ENCODE measurements around the gene LLCFC1.

LLCFC1 gene

DNA sequence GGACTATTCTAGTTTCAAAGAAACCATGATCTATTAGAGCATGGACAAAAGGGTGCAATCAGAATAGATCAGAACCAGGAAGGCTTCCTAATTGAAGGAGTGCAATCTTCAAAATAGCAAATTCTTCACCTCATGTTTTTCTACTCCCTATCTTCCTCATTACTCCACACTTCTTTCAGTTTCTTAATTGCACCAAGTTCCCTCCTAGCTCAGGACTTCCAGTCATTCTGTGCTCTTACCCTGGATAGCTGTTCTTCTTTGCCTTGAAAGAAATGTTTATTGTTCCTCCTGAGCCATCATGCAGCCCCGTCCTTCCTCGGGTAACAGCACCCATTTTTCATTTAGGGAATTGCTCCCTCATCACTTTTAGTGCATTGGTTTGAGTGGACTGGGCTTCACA lies 28.8 kb upstream of the LLCFC1 start:
- DNase-seq = peak; percentile 20

DNA sequence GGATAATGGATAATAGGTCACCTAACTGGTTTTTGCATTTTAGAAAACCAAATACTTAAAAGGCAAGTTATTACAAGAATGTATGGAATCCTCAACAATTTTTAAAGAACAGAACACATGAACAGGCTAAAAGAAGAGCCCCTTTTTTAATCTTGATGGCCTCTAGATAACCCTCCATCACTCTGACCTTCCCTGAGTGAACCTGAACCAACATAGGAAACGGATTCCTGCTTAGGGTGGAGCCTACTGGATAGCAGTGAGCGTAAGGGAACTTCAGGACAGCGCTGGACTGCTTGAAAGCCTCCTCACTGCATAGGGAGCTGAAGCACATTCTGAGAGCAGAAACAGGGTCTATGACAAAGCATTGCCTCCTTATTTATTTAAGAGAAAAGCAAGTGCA lies 26.2 kb upstream of the LLCFC1 start:
- DNase-seq = no peak

DNA sequence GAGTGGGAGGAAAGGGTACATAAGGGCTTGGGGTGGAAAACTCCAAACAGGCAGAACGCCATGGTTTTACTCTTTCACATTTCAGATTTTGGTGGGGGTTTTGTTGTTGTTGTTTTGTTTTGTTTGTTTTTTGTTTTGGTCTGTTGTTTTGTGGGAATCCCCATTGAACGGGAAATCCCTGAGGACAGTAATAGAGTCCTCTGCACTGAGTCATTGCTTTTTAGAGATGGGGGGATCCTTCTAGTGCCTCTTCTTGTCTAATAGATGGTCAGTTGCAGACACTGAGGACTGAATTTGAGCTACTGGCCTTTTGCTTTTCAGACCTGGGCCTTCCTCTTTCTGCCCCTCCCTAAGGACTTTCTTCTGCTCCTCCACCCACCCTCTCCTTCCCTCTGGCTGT lies 25.7 kb upstream of the LLCFC1 start:
- no peak for DNase-seq

DNA sequence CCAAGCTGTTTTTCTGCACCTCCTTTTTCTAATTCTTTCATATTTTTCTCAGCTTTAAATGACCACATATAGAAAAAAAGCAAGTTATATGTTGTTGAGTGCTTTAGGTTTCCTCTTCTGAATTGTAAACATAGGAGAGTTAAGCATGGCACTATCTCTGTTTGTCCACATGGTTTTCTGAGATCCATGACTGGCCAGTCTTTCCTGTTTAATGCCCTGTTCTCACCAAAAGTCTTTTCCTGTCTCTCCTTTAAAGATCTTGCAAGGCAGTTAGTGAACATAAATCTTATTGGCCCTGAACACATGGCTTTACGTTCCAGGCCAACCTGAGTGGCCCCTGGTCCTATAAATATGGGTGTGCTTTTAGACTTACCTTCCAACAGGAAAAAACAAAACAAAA lies 25.2 kb upstream of the LLCFC1 start:
- no peak for DNase-seq

DNA sequence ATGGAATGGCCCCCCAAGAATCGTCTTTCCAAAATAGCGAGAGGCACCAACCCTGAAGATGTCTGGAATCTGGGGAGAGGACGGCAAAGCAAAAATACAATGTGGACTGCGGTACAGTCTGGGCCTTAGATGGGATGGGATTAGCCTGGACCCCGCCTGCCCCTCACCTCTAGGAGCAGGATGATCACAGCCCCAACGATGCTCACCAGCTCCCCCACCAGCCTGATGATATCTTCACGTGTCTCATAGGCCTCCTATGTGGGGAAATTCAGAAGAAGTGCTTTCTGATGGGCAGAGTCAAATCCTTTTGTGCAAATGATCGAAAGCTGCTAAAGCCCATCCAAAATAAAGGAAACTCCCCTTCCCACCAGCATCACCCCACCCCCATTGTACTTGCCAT lies 24.0 kb upstream of the LLCFC1 start:
- no peak for DNase-seq

DNA sequence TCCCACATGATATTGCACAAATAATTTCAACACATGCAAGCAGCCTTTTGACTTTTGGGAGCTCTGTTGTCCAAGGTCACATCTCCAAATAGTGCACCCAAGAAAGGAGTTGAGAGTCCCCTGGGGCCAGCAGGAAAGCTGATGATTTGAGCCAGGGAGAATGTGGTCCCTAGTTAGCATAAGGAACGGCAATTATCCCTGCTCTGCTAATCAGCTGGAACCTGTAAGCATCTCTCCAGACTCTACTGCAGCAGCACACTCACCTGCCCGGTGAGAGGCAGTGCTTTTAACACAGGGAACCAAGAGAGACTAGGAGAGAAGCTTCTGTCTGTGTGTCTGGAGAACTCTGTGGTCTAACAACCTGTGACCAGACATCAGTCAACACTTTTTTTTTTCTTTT lies 22.8 kb upstream of the LLCFC1 start:
- no peak for DNase-seq

DNA sequence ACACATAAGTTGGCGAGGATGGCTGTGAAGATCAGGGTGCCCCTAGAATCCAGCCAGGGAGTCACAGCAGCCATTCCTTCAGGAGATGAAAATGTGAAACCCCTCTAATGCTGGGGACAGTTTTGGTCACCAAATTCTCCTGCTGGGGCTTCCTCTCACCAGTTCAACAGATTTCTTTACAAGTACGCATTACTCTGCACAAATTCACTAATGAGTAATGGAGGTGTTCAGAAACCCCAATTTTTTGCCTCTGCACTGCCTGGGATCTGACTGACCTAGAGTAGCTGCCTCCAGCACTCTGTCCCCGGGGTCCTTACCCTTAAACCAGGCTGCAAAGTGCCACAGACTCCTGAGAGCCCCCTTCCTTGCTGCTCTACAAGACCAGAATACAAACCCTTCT lies 21.8 kb upstream of the LLCFC1 start:
- DNase-seq = no peak

DNA sequence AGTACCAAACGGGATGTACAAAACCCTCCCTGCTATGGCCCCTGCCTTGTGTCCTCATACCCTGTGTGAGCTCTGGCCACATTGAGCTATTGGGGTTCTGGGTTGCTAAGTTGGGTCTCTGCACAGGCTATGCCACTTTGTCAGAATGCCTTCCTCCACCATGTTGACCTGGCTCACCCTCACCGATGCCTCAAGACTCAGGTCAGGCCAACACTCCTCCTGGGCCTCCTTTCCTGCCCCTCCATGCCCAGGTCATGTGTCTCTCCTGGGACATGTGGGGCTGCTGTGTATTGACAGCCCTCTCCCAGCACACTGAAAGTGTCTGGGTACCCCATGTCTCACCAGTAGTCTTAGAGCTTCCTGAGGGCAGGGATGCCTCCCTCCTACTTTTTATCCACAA lies 20.4 kb upstream of the LLCFC1 start:
- DNase-seq = no peak

DNA sequence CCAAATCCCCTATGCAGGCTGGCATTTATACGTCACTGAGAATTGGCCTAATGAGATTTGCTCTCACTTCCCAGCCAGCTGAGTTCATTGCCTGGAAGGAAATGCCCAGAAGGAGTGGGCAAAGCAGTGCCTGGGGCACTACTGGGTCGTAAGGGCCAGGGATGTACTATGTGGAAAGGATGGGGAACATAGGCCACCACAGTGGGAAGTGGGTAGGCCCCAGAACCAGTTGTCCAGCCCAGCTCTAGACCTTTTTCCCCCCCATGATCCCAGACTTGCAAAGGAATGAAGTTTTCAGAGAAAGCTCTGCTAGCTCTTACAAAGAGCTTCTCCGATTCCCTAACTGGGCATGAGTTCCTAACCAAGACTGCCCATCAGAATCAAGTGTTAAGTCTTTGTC lies 19.6 kb upstream of the LLCFC1 start:
- no peak for DNase-seq

DNA sequence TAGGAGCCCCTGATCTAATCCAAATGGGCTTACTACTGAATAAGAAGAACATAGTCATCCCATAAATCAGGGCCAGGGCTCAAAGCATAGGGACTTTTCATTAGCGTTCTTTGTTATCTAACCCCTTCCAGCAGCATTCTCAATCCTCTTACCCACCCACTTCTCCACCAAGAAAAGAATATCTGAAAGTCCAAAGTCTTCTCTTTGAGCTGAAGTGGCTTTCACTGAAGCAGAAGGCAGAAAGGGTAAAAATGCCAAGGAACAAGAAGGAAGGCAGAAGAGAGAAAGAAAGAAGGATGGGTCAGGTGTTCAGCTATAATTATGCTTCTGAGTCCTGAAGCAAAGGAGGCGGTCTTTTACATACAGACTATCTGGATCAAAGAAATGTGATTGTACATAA lies 15.9 kb upstream of the LLCFC1 start:
- no peak for DNase-seq

DNA sequence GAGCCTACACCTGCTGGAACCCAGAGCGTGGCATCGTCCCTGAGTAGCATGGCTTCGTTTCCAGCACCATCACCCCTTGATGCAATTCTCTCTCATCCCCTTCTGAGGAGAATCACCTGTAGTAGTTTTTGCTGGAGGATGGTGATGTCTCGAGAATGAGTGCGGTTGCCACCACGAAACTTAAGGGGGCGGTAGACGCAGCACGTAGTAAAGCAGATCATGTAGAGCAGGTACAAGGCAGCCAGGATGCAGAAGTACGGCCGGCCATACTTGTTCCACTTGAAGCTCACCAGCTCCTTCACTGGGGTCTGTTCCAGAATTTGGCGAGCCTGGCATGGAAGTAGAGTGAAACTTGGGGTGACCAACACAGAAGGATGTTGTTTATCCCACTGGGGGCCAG lies 13.9 kb upstream of the LLCFC1 start:
- no peak for DNase-seq

DNA sequence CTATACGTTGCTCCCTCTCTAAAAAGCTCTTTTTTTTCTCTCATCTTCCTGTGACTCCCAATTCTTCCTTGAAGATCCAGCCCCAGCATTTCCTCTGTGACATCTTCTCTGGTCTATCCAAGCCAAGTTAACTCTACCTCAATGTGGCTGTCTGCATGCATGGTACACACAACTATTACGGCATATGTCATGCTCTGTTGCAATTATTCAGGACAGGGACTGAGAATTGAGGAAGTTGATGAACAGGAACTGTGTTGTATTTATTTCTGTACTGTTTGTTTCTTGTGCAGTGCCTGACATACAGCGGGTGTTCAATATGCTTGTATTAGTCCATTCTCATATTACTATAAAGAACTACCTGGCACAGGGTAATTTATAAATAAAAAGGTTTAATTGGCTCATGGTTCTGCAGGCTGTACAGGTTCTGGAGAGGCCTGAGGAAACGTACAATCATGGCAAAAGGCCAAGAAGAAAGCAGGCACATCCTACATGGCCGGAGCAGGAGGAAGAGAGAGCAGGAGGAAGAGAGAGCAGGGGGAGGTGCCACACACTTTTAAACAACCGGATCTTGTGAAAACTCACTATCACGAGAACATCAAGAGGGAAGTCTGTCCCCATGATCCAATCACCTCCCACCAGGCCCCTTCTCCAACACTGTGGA lies 12.1 kb upstream of the LLCFC1 start:
- peak; percentile 96 for DNase-seq

DNA sequence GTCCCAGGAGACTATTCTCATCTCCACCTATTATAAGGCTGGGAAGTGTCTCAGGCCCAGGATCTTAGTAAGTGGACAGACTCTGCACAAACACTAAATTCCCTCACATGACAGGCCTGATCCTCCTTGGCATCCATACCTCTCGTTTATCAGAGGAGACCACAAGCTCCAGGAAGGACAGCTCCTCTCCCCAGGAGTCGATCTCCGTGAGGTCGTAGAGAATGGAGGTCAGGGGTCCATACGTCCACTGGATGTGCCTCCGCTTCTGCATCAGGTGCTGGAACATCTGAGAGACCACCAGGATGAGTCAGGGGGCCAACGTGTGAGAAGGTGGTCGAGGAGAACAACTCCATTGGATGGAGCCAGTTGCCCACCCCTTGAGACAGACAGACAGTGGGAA lies 11.3 kb upstream of the LLCFC1 start:
- DNase-seq = no peak

DNA sequence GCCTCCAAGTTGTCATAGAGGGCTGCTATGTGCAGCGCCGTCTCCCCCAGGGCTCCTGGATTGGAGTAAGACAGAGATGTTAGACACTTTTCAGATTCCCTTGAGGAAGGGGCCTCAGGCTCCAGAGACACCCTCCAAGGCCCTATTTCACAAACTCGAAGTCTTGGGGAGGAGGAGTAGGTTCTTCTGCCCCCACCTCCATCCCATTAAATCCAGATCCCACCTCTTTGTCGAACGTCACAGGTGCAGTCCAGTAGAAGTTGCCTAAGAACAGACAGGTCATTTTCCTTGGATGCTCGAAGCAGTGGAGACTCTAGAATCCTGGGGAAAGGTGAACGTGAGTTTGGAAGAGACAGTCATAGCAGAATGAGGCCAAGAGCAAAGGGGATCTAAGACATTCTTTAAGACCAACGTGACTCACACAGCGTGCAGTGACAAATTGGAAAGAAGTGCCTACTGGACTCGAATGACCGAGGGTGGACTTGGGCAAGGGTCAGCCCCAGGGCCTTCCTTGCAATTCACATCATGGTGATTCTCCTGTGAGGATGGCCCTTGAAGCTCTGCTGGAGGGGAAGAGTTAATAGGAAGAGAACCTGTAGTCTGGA lies 9.1 kb upstream of the LLCFC1 start:
- no peak for DNase-seq

DNA sequence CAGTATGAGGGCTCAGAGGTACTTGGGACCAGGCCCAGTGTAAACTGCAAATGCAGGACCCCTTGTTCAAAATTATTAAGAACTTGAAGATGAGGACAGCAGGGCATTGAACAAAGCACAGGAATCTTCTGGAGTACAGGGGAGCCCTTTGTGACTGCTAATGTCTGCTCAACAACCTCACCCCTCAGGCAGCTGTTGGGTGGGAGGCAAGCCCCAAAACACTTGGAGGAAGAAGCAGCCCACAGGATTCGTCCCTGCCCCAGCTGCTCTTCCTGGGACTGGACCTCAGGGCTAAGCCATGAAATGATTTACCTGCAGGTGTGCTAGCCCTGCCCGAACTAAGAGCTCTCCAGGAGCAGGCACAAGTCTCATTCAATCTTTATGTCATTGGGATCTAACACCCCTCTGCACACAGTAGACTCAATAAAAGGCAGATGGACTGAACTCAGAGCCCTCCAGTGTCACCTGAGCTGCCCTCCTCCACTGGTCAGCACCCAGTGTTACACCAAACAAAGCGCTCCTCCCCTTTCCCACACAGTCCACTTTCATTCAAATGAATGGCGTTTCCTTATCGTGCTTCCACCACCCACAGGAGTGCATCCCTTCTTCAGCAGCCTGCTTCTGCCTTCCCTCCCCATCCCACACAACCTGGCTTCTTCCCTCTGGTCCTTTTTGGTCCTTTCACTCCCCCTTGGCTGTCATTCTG lies 6.7 kb upstream of the LLCFC1 start:
- no peak for DNase-seq

DNA sequence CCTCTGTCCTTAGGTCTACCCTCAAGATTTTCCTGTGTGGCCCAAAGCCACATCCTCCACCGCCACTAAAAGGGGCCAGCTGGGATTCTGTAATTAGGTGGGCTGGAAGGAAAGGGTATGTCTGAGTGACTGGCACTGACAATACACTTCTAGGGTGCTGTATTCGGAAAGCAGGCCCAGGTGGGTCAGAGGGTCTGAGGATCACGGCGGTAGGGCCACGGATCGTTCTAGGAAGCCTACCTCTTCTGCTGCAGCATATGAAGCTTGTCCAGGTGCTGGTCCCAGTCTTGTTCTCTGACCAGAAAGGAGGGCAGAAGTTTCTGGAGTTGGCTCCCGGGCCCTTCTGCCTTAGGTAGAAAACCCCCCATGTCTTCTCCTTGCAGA lies 6.2 kb upstream of the LLCFC1 start:
- no peak for DNase-seq

DNA sequence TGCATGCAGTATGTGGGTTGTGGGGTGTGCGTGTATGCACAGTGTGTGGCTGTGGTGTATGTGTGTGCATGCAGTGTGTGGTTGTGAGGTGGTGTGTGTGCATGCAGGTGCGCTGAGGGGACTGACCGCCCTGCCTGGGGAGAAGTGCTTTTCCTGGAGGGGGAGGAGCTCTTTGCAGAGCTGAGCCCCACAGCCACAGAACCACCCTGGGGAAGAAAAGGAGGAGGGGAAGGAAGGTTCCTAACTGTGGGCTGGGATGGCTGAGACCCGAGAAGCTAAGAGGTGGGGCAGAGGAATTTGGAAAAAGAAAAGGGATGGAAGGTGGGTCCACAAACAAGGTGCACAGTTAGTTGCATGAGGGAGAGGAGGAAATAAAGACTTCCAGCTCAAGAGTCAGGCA lies 5.7 kb upstream of the LLCFC1 start, which contains the start of gene TRPV5:
Gene TRPV5 (minus strand): TSS at position 123 of the 400 bp plus-strand sequence. CDS start 287 bp downstream, outside the sequence.
- DNase-seq = no peak

DNA sequence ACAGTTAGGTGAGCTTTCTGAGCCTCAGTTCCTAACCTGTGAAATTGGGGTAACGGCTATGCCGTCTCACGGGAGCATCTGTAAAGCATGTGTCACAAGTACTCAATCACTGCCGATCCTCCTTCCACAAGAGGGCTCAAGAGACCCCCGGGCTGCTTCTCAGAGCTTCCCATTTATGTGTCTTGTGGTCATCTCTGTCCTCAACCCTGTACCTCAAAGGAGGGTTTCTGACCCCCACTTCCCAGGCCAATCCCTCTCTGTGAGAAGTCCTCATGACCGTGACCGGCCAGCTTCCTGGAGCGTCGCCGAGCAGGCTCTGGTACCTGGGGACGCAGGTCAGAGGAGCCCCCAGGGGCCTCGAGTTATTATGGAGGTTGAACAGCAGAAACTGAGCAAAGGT lies 5.2 kb upstream of the LLCFC1 start:
- no peak for DNase-seq

DNA sequence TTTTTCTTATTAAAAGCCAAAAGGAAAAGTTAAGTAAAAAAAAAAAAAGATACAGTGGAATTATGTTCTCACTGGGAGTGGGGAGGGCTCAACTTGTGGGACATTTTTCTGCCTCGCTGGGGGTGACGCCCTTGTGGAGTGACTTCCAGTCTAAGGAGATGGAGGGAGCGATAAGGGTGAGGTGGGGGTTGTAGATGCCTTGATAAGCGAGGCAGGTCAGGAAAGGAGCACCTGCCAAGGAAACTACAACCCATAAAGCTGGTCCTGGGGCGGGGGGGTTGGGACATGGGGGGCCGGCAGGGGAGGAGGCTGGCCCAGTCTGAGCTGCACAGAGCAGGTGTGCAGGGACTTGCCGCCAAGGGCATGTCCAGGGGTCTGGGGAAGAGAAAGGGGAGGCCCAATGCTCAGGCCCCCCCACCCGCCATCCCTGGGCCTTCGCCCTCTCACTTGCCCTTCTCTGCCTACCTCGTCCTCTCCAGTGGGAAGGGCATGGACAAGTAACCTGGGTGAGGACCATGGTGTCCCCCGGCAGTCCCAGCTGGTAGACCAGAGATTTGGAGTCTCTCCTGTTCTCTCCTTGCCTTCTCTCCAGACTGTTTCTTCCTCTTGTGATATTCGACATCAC lies 3.2 kb upstream of the LLCFC1 start:
- DNase-seq = no peak

DNA sequence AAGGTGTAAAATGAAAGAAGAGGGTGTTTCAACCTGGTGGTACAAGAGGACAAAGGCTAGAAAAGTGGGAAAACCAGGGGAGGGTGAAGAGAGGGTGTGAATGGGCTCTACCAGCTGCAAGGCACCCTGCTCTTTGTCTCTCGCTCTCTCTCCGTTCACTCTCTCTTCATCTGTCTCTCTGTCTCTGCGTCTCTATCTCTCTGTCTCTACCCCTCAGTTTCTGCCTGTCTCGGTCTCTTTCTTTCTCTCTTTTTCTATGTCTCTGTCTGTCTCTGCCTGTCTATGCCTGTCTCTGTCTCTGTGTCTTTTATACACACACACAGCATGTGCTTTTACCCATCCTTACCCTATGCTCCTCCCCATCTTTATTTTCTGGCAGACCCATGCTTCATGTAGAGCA lies 673 bp upstream of the LLCFC1 start:
- DNase-seq = no peak

DNA sequence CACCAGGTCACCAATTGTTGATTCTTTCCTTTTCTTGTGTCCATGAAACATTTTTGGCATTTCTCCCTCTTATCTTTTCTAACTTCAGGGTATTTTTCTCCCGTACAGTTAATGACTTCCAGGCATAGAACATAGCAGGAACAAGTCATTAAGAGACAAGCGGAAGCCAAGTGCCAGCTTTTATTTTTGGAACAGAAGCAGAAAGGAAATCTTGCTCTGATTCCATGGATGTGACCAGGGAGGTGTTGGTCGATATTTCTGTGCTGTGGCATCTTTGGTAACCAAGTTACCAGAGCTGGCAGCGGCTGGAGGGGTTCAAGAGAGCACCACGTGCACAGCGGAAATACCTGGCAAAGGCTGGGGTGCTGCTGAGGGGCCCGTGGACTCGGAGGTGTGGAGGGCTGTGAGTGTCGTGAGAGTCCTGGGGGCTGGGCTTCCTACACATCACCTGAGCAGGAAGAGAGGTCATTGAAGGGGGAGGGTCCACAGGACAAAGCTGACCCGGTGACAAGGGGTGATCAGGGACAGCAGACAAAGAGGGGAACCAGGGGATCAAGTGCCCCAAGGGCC lies 1.8 kb downstream of the LLCFC1 start:
- DNase-seq = no peak

DNA sequence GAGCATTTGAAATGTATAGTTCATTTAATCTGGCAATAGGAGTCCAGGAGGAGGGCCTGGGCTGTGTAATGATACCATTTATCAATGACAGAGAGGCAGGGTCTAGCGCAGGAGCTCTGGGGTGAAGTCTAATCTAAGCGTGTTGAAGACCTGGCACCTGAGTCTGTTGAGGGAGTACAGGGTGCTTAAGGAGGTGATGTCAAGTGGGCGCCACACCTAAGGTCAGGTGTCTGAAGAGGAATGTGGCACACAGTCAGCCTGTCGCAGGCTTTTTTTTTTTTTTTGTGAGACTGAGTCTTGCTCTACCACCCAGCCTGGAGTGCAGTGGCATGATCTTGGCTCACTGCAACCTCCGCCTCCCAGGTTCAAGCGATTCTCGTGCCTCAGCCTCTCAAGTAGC lies 2.3 kb downstream of the LLCFC1 start:
- DNase-seq = no peak

DNA sequence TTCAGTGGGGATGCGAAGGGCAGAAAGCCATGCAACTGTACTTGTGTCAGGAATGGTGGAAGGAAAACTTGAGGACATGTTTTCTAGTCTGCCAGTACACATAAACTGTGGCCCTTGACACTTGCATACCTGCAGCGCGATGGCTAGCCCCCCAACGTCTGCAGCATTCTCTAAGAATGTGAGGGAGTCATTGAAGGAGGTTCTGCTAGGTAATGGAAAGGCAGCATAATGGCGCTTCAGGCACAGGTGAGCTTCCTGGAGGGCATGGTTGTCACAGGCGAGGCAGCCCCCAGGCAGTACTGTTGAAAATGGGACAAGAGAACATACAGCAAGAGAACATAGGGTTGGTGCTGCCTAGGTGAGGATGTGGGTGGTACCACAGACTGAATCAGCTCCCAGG lies 3.5 kb downstream of the LLCFC1 start:
- no peak for DNase-seq

Data from MV-4-11 (cell line).